AG09319 (cell line): ENCODE measurements around the gene CNEP1R1.

Source experiments
- DNase-seq: peaks from one replicate; pipeline ENCODE4 v3.0.0-alpha.2; 2010; ENCODE audit warnings: low read depth; ENCODE audit errors: extremely low read depth
- TF ChIP-seq, protein P1 (sequence below): IDR thresholded peaks from 2 replicates; pipeline ENCODE4 v1.5.1; 2011; ENCODE audit warnings: low read depth, mild to moderate bottlenecking, inconsistent platforms, low read length, moderate library complexity

CNEP1R1 gene

GRCh38 chr16:50024684-50025536 is at the start of gene CNEP1R1:
Gene CNEP1R1 (plus strand): TSS chr16:50025225. CDS start chr16:50025316, 91 bp downstream.
- TF ChIP-seq, protein P1, sequence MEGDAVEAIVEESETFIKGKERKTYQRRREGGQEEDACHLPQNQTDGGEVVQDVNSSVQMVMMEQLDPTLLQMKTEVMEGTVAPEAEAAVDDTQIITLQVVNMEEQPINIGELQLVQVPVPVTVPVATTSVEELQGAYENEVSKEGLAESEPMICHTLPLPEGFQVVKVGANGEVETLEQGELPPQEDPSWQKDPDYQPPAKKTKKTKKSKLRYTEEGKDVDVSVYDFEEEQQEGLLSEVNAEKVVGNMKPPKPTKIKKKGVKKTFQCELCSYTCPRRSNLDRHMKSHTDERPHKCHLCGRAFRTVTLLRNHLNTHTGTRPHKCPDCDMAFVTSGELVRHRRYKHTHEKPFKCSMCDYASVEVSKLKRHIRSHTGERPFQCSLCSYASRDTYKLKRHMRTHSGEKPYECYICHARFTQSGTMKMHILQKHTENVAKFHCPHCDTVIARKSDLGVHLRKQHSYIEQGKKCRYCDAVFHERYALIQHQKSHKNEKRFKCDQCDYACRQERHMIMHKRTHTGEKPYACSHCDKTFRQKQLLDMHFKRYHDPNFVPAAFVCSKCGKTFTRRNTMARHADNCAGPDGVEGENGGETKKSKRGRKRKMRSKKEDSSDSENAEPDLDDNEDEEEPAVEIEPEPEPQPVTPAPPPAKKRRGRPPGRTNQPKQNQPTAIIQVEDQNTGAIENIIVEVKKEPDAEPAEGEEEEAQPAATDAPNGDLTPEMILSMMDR, result no peak; the same call in none of the 2 replicates
- peak; percentile 92 for DNase-seq

- DNase-seq, result no peak
- TF ChIP-seq, protein P1, result no peak
Measured at GRCh38 chr16:49977427-49977826, 47.6 kb upstream of the CNEP1R1 start.

- TF ChIP-seq, protein P1, result no peak
Measured at GRCh38 chr16:49978569-49979326, 46.3 kb upstream of the CNEP1R1 start.

DNA sequence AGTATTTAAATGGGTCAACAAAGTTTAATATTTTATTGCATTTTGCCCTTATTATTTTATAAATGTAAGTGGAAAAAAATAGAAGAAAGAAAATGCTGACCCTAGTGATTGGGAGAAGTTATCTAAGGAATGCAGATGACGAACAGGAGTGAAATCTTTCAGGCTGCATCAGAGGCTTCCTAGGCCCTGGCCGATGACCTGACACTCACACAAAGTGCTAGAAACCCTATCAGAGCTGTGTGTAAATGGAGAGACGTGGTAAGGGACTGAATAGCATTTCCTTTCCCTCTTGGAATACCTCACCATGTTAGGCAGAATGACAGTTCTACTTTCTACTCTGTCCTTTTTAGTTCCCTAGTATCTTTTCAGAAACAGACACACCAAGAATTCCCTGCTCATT is 44.9 kb upstream of the CNEP1R1 start:
- TF ChIP-seq, protein P1, result no peak
- no peak for DNase-seq

More at GRCh38 chr16:49978569-49979326, 46.3 kb upstream of the CNEP1R1 start:
- no peak for DNase-seq

DNA sequence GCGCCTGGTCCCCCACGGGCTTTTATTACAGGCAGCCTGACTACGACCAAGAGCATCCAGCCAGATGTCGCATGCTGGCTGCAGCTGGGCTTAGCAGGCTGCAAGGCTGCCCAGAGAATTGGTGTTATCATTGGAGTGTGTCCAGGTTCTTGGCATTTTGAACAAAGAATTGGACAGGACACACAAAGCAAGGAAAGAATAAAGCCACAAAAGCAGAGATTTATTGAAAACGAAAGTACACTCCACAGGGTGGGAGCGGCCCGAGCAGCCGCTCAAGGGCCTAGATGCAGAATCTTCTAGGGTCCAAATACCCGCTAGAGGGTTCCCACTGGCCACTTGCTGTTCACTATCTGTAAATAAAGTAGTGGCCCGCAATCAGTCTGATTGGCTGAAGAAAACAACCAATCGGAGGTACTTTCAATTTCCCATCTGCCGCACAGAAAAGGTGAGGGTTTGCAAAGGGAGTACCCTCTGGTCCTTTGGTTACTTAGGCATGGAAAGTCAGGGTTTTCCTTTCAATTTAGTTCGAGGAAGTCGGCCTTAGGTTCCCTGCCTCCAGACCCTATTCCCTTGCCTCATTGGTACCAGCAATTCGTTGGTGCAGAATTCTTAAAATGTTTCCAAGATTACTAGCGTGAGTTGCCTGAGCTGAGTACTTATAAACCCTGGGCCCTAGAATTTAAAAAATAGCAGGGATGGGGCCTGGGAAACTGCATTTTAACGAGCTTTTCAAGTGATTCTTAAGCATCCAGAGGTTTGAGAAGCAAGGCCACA is 38.5 kb upstream of the CNEP1R1 start:
- peak; percentile 10 for DNase-seq
- TF ChIP-seq, protein P1, result no peak

DNA sequence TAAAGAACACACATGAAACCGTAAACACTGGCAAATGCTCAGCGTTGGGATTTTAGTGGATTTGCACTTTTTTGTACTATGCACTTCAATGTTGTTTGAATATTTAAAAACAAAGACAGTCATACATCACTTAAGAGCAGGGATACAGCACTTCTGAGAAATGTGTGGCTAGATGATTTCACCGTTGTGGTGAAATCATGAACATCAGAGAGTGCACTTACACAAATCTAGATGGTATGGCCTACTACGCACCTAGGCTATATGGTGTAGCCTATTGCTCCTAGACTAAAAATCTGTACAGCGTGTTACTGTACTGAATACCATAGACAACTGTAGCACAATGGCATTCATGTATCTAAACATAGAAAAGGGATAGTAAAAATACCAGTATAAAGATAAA is 37.6 kb upstream of the CNEP1R1 start:
- DNase-seq, result no peak
- TF ChIP-seq, protein P1, result no peak
